B cell (primary cell): ENCODE data around the gene CSMD2.

Experiments
- CTCF ChIP-seq: fragments of 200-600 bp; IDR thresholded peaks from one replicate; pipeline ENCODE4 v1.8.0; 2022; ENCODE audit warnings: antibody characterized with exemption, mild to moderate bottlenecking
- EZH2 ChIP-seq: IDR thresholded peaks from 2 replicates; pipeline ENCODE4 v1.6.1; 2012; ENCODE audit warnings: borderline replicate concordance, low read depth, mild to moderate bottlenecking, moderate library complexity, low read length; ENCODE audit not compliant: insufficient read depth, poor library complexity, severe bottlenecking

GRCh38 chr1:33854091-33854490 lies 310.9 kb downstream of the CSMD2 start:
- no peak for TF ChIP-seq CTCF
- no peak for TF ChIP-seq EZH2
